GM21576 (cell line): Measurements from ENCODE around the gene PDXK.

ENCODE experiments used
- ATAC-seq: cut with Tn5 transposase; IDR thresholded peaks from one replicate; pipeline ENCODE4 v1.9.1; 2021; ENCODE audit warnings: mild to moderate bottlenecking, moderate library complexity; ENCODE audit not compliant: unreplicated experiment

The PDXK gene

GRCh38 chr21:43801006-43801783 is 82.3 kb downstream of the PDXK start:
- ATAC-seq = no peak

- ATAC-seq = no peak
Measured at GRCh38 chr21:43802713-43803313, 83.9 kb downstream of the PDXK start.

DNA sequence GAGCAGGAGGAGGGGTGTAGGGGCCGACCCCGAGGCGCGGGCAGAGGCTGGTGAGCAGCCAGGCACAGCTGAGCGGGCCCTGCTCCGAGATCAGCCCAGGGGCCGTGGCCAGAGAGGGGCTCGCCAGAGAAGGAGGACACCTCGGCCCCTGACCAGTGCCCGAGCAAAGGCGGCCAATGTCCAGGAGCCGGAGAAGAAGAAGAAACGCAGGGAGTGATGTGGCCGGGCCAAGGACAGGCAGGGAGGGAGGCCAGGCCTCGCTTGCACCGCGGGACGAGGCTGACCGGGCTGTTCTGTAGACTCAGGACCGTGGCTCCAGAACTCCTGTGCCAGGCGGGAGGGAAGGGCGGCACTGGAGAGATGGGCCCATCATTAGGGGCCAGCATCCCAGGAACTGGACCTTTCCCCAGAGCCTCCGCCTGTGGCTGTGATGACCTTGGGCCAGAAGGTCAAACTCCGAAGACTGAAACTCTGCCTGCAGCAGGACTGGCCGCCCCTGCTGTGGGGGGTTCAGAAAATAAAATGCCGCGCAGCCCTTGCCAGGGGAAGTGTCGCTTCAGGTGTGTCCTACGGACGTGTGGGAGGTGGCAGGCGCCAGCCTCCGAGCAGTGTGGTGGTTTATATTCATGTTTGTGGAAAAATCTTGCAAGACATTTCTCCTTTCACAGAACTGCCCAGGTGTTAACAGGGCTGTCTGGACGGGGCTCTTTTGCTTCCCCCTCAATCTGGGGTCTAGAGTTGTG is 84.8 kb downstream of the PDXK start:
- no peak for ATAC-seq

- peak; percentile 77 for ATAC-seq
Measured at GRCh38 chr21:43805275-43805800, 86.4 kb downstream of the PDXK start.

- no peak for ATAC-seq
Measured at GRCh38 chr21:43806017-43806710, 87.2 kb downstream of the PDXK start.

- no peak for ATAC-seq
Measured at GRCh38 chr21:43808367-43808766, 89.4 kb downstream of the PDXK start.

GRCh38 chr21:43808832-43809251 is 89.9 kb downstream of the PDXK start:
- no peak for ATAC-seq

DNA sequence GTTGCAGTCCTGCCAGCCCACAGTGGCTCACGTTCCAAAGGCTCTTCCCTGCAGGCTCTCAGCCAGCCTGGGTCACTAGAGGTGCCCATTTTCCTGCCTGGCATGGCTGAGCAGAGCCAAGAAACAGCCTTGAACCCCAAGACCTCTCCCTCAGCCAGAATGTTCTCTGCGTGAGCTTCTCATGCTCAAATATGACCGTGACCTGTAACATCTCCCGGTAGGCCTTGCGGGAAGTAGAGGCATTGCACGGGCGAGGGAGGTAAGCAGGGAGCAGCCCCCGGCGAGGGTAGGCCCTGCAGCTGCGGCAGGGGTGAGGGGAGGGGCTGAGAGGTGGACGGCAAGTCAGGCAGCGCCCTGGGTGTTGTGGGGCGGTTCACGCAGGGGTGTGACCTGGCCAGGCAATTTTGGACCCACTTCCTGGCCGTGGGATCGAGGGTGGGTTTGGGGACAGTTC is 90.4 kb downstream of the PDXK start:
- no peak for ATAC-seq

DNA sequence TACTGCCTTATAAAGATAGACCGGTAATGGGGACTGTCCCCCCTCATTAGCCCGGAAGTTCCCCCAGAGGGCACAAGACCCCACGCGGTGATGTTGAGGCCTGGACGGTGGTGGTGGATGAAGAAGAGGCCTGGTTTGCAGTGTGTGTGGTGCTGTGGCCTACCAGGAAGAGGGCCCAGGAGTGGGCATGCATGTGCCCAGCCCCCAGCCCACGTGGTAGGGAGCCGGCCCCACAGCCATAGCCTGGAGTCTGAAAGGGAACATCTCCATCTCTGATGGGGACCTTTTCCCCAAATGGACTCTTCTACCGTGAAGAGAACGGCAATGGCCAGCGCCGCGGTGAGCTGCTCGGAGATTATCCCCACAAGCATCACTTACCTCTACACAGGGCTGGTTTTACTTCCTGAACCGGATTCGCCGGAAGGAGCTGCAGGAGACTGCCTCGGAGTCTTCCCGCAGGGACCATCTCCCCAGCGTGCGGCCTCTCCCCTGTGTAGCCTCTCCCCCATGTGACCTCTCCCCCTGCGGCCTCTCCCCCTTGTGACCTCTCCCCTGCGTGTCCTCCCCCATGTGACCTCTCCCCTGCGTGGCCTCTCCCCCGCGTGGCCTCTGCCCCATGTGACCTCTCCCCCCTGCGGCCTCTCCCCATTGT is 91.0 kb downstream of the PDXK start:
- no peak for ATAC-seq

DNA sequence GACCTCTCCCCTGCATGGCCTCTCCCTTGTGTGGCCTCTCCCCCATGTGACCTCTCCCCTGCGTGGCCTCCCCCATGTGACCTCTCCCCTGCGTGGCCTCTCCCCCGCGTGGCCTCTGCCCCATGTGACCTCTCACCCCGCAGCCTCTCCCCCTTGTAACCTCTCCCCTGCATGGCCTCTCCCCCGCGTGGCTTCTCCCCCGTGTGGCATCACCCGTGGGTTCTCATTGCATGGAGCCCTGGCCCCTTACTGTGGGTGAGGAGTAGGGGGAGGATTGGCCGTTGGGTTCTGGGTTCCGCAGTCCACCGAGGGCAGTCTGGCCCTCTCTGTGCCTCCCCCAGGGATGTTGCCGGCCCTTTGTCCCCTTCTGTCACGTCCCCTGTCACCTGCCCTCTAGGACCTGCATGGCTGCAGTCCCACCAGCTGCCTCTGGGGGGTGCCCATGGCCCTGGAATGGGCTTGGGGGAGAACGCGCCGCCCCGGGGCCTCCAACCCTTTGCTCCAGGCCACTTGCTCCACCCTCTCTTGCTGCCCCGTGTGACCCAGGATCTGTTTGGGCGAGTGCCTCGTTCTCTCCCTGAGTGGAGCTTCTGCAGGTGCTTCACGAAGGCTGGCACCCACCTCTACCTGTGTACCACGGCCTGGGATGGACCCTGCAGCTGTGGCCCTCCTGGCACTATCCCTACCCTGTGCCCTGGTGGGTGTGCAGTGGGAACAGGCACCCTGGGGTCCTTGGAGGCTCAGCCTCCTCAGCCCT is 91.8 kb downstream of the PDXK start:
- peak; percentile 65 for ATAC-seq

- no peak for ATAC-seq
Measured at GRCh38 chr21:43811262-43812105, 92.6 kb downstream of the PDXK start.
